DOHH2 (cell line): ENCODE measurements around the gene PRKCQ.
A peak's percentile ranks its signal among the peaks of the same experiment; 100 is the strongest.

Source experiments
- EZH2phosphoT487 ChIP-seq: fragments of 200-600 bp; sonication (generic); IDR thresholded peaks from 2 replicates; pipeline ENCODE4 v1.6.1; 2017; ENCODE audit warnings: borderline replicate concordance, mild to moderate bottlenecking, antibody characterized with exemption, low read length, moderate library complexity, mixed read lengths
- TF ChIP-seq, protein P1 (sequence below): fragments of 200-600 bp; sonication (generic); IDR thresholded peaks from one replicate; pipeline ENCODE4 v1.5.1; 2014; ENCODE audit warnings: antibody characterized with exemption, mild to moderate bottlenecking, low read depth, low read length; ENCODE audit not compliant: poor library complexity, severe bottlenecking

DNA sequence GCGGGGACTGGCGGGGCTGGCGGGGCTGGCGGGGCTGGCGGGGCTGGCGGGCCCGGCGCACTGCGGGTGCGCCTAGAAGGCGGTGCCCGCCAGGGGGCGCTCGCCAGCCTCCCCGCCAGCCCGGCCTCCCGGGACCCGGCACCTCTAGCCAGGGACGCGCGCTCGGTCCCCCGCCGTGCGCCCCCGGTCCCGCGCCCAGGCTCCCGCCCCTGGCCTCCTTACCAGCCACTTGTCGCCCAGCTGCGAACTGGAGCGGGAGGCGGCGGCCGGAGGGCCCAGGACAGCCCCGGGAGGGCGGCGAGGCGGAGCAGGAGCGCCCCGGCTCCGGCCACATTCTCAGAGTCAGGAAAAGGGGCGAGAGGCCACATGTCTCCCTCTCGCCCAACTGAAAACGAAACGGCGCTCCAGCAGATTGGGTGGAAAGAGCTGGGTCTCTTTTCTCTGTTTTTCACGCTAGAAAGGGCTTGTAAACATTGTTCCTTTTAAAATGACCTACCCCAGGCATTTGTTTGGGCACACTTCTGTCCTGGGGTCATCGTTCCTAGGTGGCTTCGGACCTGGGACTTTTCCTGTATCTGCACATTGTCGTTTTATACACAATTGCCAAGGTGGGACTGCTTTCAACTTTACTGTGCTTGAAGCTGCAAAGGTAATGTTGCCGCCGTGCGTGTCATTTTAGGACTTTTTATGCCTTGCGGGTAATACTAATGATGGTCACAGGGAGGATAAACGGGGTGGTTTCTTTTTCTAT is 378 bp upstream of the PRKCQ start:
- TF ChIP-seq, protein P1, sequence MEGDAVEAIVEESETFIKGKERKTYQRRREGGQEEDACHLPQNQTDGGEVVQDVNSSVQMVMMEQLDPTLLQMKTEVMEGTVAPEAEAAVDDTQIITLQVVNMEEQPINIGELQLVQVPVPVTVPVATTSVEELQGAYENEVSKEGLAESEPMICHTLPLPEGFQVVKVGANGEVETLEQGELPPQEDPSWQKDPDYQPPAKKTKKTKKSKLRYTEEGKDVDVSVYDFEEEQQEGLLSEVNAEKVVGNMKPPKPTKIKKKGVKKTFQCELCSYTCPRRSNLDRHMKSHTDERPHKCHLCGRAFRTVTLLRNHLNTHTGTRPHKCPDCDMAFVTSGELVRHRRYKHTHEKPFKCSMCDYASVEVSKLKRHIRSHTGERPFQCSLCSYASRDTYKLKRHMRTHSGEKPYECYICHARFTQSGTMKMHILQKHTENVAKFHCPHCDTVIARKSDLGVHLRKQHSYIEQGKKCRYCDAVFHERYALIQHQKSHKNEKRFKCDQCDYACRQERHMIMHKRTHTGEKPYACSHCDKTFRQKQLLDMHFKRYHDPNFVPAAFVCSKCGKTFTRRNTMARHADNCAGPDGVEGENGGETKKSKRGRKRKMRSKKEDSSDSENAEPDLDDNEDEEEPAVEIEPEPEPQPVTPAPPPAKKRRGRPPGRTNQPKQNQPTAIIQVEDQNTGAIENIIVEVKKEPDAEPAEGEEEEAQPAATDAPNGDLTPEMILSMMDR: peak; percentile 29
- no peak for TF ChIP-seq EZH2phosphoT487
